ENCODE results near the gene NFIB. TPM values are rescaled to one million over a fixed set of nuclear protein-coding genes. Genes with fewer than 3 reads are reported as not detected.

The NFIB gene
- total RNA-seq, 2 donors from 2014 or later = 47.0 to 65.9 TPM

DNA sequence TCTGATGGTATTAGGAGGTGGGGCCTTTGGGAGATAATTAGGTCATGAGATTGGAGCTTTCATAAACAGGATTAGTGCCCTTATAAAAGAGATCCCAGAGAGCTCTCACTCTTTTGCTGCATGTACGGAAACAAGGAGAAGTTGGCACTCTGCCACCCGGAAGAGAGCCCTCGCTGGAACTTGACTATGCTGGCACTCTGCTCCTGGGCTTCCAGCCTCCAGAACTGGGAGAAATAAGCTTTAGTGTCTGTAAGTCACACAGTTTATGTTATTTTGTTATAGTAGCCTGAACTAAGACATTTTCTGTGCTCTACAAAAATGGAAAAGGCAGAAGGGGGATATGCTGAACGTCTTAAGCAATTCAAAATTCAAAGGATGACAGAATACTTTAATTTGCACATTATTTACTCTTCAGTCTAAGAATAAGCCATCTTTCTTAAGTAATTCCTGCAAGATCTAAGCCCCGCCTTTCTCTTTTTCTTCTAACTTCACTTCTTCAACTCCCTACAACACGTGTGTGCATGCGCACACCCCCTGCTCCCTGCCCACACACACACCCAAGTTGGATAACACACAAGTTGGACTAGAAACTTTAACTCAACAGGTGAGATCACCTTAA, 17.3 kb downstream of the NFIB start:
- peak; percentile 83 to 92 (median 88) for DNase-seq
- intact Hi-C loops (cut with DNase I) = no loop called here
- Histone ChIP-seq H3K36me3 (replicated peaks in 1 of 2; ENCODE audit: insufficient read depth in 1 of 2, low read depth in 2 of 2) (no peaks in the 10 kb centered on the region), H3K4me3 (no peak overlapping the region), H3K9me3 (no peaks in the 10 kb centered on the region), H3K27ac (peak overlapping the region; percentile 85 to 88 (median 86)), H3K27me3 (no peaks in the 10 kb centered on the region), H3K4me1 (peaks cover 95% of the 10 kb centered on the region)
- ATAC-seq = peak; percentile 52
- TF ChIP-seq CTCF (IDR thresholded peaks at IDR 0.05) = no peak
- no peak for TF ChIP-seq POLR2A (IDR thresholded peaks at IDR 0.05)
- 40 to 54% methylated on average over 7 of the region's 7 CpGs for WGBS, 2 donors

DNA sequence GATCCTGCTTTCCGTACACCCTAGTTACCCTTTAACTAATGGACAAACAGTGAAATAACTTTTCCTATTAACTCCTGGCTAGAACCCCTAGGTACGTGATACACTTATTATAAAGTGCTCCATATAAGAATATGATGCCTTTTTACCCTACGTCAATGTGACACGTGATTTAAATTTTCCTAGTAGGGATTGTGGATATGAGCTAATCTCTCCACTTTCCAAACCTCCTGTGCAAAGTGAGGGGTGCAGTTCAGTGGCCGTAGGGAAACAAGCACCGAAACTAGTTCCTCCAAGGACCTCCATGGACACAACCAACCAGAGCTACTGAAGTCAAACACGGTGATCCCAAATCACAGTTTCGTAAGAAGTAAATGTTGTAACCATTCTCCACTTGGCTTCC, 19.3 kb downstream of the NFIB start:
- H3K4me1 ChIP-seq = peaks cover 83% of the 10 kb centered on the region
- intact Hi-C loops (cut with DNase I) = no loop called here
- TF ChIP-seq POLR2A (IDR thresholded peaks at IDR 0.05) (peak in 2 of 3 donors; percentile 71 to 77), CTCF (IDR thresholded peaks at IDR 0.05) (peak in 1 of 7 experiments; percentile 8)
- H3K36me3 ChIP-seq (replicated peaks in 1 of 2; ENCODE audit: insufficient read depth in 1 of 2, low read depth in 2 of 2) = no peaks in the 10 kb centered on the region
- no peaks in the 10 kb centered on the region for H3K27me3 ChIP-seq
- H3K4me3 ChIP-seq = no peak overlapping the region
- DNase-seq = peak; percentile 41 to 59 (median 50)
- ATAC-seq = peak; percentile 85
- H3K27ac ChIP-seq = peak overlapping the region; percentile 85 to 88 (median 86)
- H3K9me3 ChIP-seq = no peaks in the 10 kb centered on the region
- 24 to 26% methylated on average over 8 of the region's 8 CpGs for WGBS, 2 donors

DNA sequence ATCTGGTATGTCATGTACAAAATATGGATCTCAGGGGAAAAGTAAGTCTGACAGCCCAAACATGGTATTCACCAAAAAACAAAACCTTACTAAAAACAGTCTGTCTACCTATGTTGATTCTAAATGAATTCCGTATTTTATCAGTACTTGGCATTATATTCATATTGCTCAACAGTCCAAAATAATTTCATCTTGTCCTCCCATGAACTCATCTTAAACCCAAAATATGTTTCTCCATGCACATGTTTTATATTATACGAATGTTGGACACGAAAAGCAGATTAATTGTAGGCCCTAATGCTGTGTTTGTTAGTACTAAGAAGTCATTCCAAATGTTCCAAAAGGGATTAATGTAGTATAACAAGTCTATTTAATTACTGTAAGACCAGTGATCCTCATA, 20.1 kb downstream of the NFIB start:
- 41 to 45% methylated on average over 3 of the region's 3 CpGs for WGBS, 2 donors
- Histone ChIP-seq H3K27ac (peak overlapping the region; percentile 85 to 88 (median 86)), H3K27me3 (no peaks in the 10 kb centered on the region), H3K36me3 (replicated peaks in 1 of 2; ENCODE audit: insufficient read depth in 1 of 2, low read depth in 2 of 2) (no peaks in the 10 kb centered on the region), H3K4me1 (peaks cover 76% of the 10 kb centered on the region), H3K4me3 (no peak overlapping the region), H3K9me3 (no peaks in the 10 kb centered on the region)
- TF ChIP-seq CTCF (IDR thresholded peaks at IDR 0.05) (no peak), POLR2A (IDR thresholded peaks at IDR 0.05) (no peak)
- ATAC-seq (no peak), DNase-seq (no peak)
- intact Hi-C loops (cut with DNase I) = no loop called here

DNA sequence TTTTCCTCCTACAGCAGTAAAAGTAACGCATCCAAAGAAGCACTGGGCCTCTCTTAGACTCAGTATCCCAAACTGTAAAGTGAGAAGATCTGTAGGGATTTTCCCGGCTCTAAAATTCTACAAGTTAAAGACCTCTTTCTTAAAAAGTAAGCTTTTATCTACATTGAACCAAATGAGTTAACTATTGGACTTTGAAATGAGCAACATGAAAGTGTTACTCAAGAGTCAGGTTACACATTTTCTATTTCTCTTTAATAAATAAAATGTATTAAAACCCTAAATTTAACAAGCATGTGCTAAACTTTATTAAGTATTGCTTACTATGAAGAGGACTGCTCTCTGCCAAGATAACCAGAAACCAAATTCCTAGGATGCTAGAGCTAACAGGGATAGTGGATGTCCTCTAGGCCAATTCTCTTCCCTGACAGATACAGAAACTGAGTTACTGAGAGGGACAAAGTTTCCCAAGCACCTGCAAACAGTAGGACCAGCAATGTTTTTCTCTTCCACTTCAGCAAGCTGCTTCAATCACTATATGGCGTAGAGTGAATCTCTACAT, 21.7 kb downstream of the NFIB start:
- intact Hi-C loops (cut with DNase I) = no loop called here
- Histone ChIP-seq H3K9me3 (no peaks in the 10 kb centered on the region), H3K27me3 (no peaks in the 10 kb centered on the region), H3K27ac (peak overlapping the region in 3 of 4 donors; percentile 18 to 87 (median 37)), H3K4me1 (peaks cover 68% of the 10 kb centered on the region), H3K36me3 (replicated peaks in 1 of 2; ENCODE audit: insufficient read depth in 1 of 2, low read depth in 2 of 2) (no peaks in the 10 kb centered on the region), H3K4me3 (no peak overlapping the region)
- 14 to 42% methylated on average over 3 of the region's 3 CpGs for WGBS, 2 donors
- ATAC-seq (no peak), DNase-seq (no peak)
- TF ChIP-seq POLR2A (IDR thresholded peaks at IDR 0.05) (no peak), CTCF (IDR thresholded peaks at IDR 0.05) (no peak)

DNA sequence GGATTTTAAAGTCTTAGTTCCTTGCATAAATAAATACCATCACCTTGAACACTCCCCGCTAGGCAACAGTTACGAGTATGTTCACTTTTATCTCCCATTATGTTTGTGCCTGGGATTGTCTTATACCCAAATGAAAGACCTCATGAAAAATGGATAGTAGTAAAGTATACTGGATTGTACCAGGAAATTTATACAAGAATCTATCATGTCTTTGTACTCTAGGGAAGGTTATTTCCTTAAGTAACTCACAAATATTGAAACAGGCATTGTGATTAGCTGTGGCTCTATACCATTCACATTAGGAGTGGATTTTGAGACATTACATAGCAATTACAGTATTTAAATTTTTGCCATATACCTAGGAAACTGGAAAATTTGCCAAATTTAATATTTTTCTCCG, 24.0 kb downstream of the NFIB start:
- WGBS, 2 donors = 54 to 63% methylated on average over 3 of the region's 3 CpGs
- ATAC-seq = no peak
- peaks cover 45% of the 10 kb centered on the region for H3K4me1 ChIP-seq
- DNase-seq = no peak
- H3K36me3 ChIP-seq (replicated peaks in 1 of 2; ENCODE audit: insufficient read depth in 1 of 2, low read depth in 2 of 2) = no peaks in the 10 kb centered on the region
- intact Hi-C loops (cut with DNase I) = no loop called here
- H3K4me3 ChIP-seq = no peak overlapping the region
- H3K9me3 ChIP-seq = no peaks in the 10 kb centered on the region
- no peaks in the 10 kb centered on the region for H3K27me3 ChIP-seq
- TF ChIP-seq POLR2A (IDR thresholded peaks at IDR 0.05) (no peak), CTCF (IDR thresholded peaks at IDR 0.05) (no peak)
- H3K27ac ChIP-seq = no peak overlapping the region

All from body of pancreas (tissue), 4 donors.